ENCODE data around the gene MRAP. TPM values are rescaled to one million over a fixed set of nuclear protein-coding genes. Genes with fewer than 3 reads are reported as not detected.
A peak's percentile ranks its signal among the peaks of the same experiment; 100 is the strongest.

Gene MRAP
- total and polyA plus RNA-seq, 7 experiments from 2014 or later = not detected

DNA sequence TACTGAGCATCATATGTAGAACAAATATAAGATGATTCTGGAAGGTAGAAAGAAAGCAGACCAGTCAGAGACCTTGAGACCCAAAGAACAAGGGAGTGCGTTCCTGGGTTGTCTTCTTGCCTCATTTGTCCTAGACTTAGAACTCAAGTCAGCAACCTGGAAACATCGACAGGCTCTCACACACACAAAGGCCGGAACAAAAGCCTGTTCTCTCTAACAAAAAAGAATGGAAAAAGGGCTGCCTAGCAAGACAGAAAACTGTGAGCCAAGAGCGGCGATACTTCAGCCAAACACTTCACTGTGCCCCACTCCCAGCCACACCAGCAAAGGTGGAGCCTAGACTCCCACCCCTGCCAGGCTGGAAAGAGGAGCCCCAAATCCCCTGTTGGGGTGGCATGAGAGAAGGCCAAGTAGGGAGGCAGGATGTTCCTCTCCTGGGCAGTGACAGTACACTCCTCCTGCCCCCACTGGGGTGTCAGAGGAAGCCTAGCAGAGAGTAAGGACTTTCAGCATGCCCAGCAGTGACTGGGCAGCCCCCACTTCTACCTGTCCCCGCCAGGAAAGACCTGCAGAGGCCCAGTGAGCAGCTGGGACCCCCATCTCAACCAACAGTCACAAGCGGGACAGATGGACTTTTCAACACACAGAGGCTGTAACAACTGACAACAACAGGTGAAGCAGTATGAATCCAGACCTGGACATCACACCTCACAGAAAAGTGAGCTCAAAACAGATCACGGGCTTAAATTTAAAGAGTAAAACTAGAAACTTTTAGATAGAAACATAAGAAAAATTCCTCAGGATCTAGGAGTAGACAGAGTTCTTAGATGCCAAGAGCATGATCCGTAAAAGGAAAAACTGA lies 33.0 kb downstream of the MRAP start:
- no peak overlapping the region for H3K4me3 ChIP-seq (ENCODE audit: low read length)
- ChIA-PET POLR2A (interaction anchor here (0.5 kb wide), 1 partner anchor 920 kb away, joined by 3 read pairs; no protein-coding TSS in a partner anchor), CTCF (no interaction called here)
- Mint-ChIP-seq H3K27ac (no peak overlapping the region), H3K9me3 (no peaks in the 10 kb centered on the region), H3K36me3 (peaks cover 30 to 89% (median 65%) of the 10 kb centered on the region in 5 donors), H3K4me1 (peaks cover 0 to 7% (median 0%) of the 10 kb centered on the region in 7 donors), H3K27me3 (no peaks in the 10 kb centered on the region), H3K4me3 (no peak overlapping the region)
- H3K27ac ChIP-seq (ENCODE audit: low read depth, low read length) = no peak overlapping the region
- no peaks in the 10 kb centered on the region for H3K27me3 ChIP-seq (ENCODE audit: control insufficient read depth in 2 of 2, insufficient read depth in 2 of 2, low read length in 2 of 2)
- DNase-seq = no peak
- no peak for ATAC-seq
- no peaks in the 10 kb centered on the region for H3K9me3 ChIP-seq (ENCODE audit: control insufficient read depth in 2 of 3, low read length in 3 of 3)
- intact Hi-C loops (cut with micrococcal nuclease) = no loop called here
- H3K36me3 ChIP-seq (ENCODE audit: control insufficient read depth in 2 of 3, insufficient read depth in 3 of 3, low read length in 3 of 3) = peaks cover 0 to 87% (median 3%) of the 10 kb centered on the region in 3 experiments
- no peaks in the 10 kb centered on the region for H3K4me1 ChIP-seq (ENCODE audit: control insufficient read depth in 2 of 2, insufficient read depth in 2 of 2, low read length in 2 of 2)

DNA sequence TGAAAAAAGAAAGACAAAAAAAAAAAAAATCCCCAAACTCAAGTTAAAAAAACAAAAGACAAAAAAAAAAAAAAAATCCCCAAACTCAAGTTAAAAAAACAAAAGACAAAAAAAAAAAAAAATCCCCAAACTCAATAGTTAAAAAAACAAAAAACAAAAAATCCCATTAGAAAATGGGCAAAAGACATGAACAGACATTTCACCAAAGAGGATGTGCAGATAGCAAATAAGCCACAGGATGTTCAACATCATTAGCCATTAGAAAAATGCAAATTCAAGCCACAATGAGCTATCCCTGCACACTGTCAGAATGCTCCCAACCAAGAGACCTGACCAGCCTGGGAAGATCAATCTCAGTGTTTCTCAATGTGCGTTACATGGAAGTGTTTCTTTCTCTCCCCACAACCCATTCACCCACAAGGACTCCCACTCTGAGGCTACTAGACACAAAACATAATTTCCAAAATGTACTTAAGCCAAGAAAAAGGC lies 33.9 kb downstream of the MRAP start:
- Histone ChIP-seq H3K4me3 (ENCODE audit: low read length) (no peak overlapping the region), H3K27ac (ENCODE audit: low read depth, low read length) (no peak overlapping the region), H3K4me1 (ENCODE audit: control insufficient read depth in 2 of 2, insufficient read depth in 2 of 2, low read length in 2 of 2) (no peaks in the 10 kb centered on the region), H3K36me3 (ENCODE audit: control insufficient read depth in 2 of 3, insufficient read depth in 3 of 3, low read length in 3 of 3) (peaks cover 0 to 90% (median 3%) of the 10 kb centered on the region in 3 experiments), H3K27me3 (ENCODE audit: control insufficient read depth in 2 of 2, insufficient read depth in 2 of 2, low read length in 2 of 2) (no peaks in the 10 kb centered on the region), H3K9me3 (ENCODE audit: control insufficient read depth in 2 of 3, low read length in 3 of 3) (no peaks in the 10 kb centered on the region)
- Mint-ChIP-seq H3K4me3 (no peak overlapping the region), H3K36me3 (peaks cover 25 to 81% (median 57%) of the 10 kb centered on the region in 5 donors), H3K4me1 (peaks cover 0 to 7% (median 0%) of the 10 kb centered on the region in 7 donors), H3K27ac (peak overlapping the region in 3 of 9 donors; percentile 18 to 51 (median 43)), H3K27me3 (no peaks in the 10 kb centered on the region), H3K9me3 (no peaks in the 10 kb centered on the region)
- intact Hi-C loops (cut with micrococcal nuclease) = no loop called here
- ATAC-seq = no peak
- CTCF ChIA-PET = no interaction called here
- POLR2A ChIA-PET = interaction anchor here (0.5 kb wide), 1 partner anchor 921 kb away, joined by 3 read pairs; no protein-coding TSS in a partner anchor
- DNase-seq = no peak

DNA sequence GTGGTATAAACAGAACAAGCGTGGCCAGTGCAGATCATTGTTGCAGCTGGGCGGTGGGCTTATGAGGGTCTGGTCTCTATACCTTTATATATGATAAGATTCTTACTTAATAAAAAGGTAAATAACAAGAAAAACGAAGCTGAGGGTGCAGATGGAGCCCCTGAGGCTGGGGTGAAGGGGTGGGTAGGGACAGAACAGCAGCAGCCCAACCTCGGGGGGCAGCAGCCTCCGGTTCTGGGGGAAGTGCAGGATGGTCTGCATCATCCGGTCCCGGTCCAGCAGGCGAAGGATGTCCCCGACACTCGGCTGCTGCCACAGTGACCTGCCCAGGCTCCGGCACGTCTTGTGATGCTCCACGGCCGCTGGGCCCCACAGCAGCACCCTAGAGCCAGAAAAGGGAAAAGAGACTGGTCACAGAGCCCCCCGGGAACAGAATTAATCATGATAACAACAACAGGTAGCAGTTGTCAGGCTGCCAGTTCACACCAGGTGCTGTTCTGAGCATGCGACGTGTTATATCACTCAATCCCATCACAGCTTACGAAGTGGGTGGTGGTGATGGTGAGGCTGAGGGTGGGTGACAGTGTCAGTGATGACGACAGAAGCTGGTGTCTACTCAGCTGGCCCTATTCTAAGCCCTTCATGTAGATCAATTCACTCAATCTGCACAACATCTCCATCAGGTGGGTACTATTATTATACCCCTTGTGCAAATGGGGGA lies 35.5 kb downstream of the MRAP start:
- intact Hi-C loops (cut with micrococcal nuclease) = no loop called here
- Histone ChIP-seq H3K27ac (ENCODE audit: low read depth, low read length) (no peak overlapping the region), H3K9me3 (ENCODE audit: control insufficient read depth in 2 of 3, low read length in 3 of 3) (no peaks in the 10 kb centered on the region), H3K27me3 (ENCODE audit: control insufficient read depth in 2 of 2, insufficient read depth in 2 of 2, low read length in 2 of 2) (no peaks in the 10 kb centered on the region), H3K4me1 (ENCODE audit: control insufficient read depth in 2 of 2, insufficient read depth in 2 of 2, low read length in 2 of 2) (no peaks in the 10 kb centered on the region), H3K4me3 (ENCODE audit: low read length) (no peak overlapping the region), H3K36me3 (ENCODE audit: control insufficient read depth in 2 of 3, insufficient read depth in 3 of 3, low read length in 3 of 3) (peaks cover 0 to 87% (median 5%) of the 10 kb centered on the region in 3 experiments)
- Mint-ChIP-seq H3K4me1 (peaks cover 0 to 7% (median 0%) of the 10 kb centered on the region in 7 donors), H3K4me3 (no peak overlapping the region), H3K9me3 (no peaks in the 10 kb centered on the region), H3K27me3 (no peaks in the 10 kb centered on the region), H3K36me3 (peaks cover 26 to 85% (median 64%) of the 10 kb centered on the region in 5 donors), H3K27ac (peak overlapping the region in 1 of 9 donors; percentile 20)
- no peak for ATAC-seq
- DNase-seq = no peak
- ChIA-PET CTCF (no interaction called here), POLR2A (no interaction called here)

DNA sequence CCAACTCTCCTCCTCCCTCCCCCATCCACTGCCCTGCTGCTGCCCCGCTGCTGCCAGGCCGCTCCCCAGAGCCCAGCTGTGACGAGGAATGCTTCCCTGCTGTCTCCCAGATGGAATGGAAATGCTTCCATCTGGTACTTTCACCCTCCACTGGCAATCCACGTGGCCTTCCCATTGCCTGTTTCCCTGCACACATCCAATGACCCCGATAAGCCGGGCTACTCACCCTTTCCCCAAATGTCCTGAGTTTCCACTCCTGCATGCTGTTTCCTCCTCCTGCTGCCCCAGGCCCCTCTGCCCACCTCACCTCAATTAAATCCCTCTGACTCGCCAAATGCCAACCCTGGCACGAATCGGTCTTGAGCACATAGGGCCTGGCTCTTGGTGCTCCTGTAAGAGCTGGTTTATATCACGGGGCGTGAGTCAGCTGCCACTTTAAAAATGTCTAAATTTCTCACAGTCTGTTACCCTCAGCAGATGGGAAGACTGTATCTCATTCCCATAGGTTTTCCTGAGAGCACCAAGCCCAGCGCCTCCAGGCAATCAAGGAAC lies 36.4 kb downstream of the MRAP start:
- H3K4me1 Mint-ChIP-seq = peaks cover 0 to 11% (median 0%) of the 10 kb centered on the region in 7 donors
- no peaks in the 10 kb centered on the region for H3K27me3 ChIP-seq (ENCODE audit: control insufficient read depth in 2 of 2, insufficient read depth in 2 of 2, low read length in 2 of 2)
- H3K36me3 ChIP-seq (ENCODE audit: control insufficient read depth in 2 of 3, insufficient read depth in 3 of 3, low read length in 3 of 3) = peaks cover 0 to 81% (median 5%) of the 10 kb centered on the region in 3 experiments
- no peaks in the 10 kb centered on the region for H3K4me1 ChIP-seq (ENCODE audit: control insufficient read depth in 2 of 2, insufficient read depth in 2 of 2, low read length in 2 of 2)
- H3K27ac Mint-ChIP-seq = peak overlapping the region in 1 of 9 donors; percentile 46
- H3K9me3 Mint-ChIP-seq = no peaks in the 10 kb centered on the region
- ChIA-PET CTCF (no interaction called here), POLR2A (no interaction called here)
- intact Hi-C loops (cut with micrococcal nuclease) = no loop called here
- no peaks in the 10 kb centered on the region for H3K27me3 Mint-ChIP-seq
- H3K4me3 Mint-ChIP-seq = no peak overlapping the region
- DNase-seq (no peak), ATAC-seq (no peak)
- peaks cover 27 to 81% (median 62%) of the 10 kb centered on the region in 5 donors for H3K36me3 Mint-ChIP-seq
- no peaks in the 10 kb centered on the region for H3K9me3 ChIP-seq (ENCODE audit: control insufficient read depth in 2 of 3, low read length in 3 of 3)
- no peak overlapping the region for H3K4me3 ChIP-seq (ENCODE audit: low read length)
- no peak overlapping the region for H3K27ac ChIP-seq (ENCODE audit: low read depth, low read length)

DNA sequence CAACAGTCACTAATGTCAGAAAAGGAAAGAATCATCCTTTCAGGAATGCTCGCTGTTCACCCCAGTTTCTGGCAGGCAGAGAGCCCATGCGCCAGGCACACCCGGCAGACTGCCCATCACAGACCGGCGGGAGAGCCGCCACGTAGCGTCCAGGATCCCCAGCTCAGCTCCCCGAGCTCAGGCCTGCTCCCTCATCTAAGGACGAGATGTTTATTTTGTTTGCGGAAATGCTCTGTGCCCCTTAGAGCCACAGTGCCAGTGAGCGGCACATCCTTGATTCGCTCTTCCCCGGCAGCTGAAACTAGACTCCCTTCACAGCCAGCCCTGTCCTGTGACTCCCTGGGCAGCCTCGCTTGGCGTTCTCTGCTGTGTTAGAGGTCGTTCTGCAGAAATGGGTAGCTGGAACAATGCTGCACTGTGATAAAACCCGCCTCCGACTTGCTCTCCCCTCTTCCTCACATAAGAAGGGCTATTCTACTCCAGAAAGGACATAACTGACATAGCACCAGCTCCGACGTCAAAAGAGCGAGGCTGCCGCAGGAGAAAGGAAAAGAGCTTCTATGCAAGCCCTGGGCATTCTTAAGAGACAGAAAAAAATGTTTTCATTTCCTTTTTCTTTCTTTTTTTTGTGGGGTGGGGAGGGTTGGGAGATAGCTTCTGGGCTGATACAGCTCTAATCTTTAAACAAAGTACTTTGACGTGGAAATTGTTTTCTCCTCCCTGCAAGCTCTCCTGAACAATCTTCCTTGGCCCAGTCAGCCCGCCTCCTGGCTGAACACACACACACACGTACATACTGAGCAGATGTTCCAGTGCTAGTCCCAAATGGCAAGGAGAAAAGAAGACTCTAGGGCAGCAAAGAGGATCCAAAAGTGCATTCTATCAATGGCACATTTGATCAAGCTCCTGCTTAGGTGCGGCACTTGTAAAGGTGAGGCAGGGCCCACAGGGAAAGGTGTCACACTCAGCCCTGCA lies 37.2 kb downstream of the MRAP start:
- no peak overlapping the region for H3K27ac ChIP-seq (ENCODE audit: low read depth, low read length)
- H3K4me1 Mint-ChIP-seq = peaks cover 0 to 11% (median 0%) of the 10 kb centered on the region in 7 donors
- H3K36me3 Mint-ChIP-seq = peaks cover 25 to 80% (median 59%) of the 10 kb centered on the region in 5 donors
- no peak overlapping the region for H3K4me3 Mint-ChIP-seq
- H3K27ac Mint-ChIP-seq = peak overlapping the region in 1 of 9 donors; percentile 46
- DNase-seq (no peak), ATAC-seq (no peak)
- POLR2A ChIA-PET = no interaction called here
- no peaks in the 10 kb centered on the region for H3K9me3 Mint-ChIP-seq
- CTCF ChIA-PET = no interaction called here
- H3K36me3 ChIP-seq (ENCODE audit: control insufficient read depth in 2 of 3, insufficient read depth in 3 of 3, low read length in 3 of 3) = peaks cover 4 to 86% (median 5%) of the 10 kb centered on the region in 3 experiments
- intact Hi-C loops (cut with micrococcal nuclease) = no loop called here
- no peaks in the 10 kb centered on the region for H3K27me3 ChIP-seq (ENCODE audit: control insufficient read depth in 2 of 2, insufficient read depth in 2 of 2, low read length in 2 of 2)
- no peaks in the 10 kb centered on the region for H3K9me3 ChIP-seq (ENCODE audit: control insufficient read depth in 2 of 3, low read length in 3 of 3)
- H3K4me3 ChIP-seq (ENCODE audit: low read length) = no peak overlapping the region
- no peaks in the 10 kb centered on the region for H3K4me1 ChIP-seq (ENCODE audit: control insufficient read depth in 2 of 2, insufficient read depth in 2 of 2, low read length in 2 of 2)
- H3K27me3 Mint-ChIP-seq = no peaks in the 10 kb centered on the region

DNA sequence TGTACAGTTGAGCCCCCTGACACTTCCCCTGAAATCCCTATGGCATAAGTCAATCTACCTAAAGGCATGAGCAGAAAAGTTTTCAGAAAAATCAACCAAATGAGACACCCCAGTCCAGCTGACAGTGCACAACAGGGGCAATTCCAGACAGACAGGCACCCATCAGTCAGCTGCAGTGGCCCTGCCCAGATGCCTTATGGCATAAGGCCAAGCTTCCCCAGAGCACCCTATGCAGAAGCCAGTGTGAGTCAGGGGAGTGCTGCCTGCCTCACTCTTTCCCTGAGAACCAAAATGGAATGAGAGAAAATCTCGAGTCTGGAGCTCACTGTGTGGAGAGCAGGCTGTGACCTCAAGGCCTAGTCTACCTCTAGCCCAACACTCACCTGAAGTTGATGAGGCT lies 38.1 kb downstream of the MRAP start:
- H3K27ac Mint-ChIP-seq = peak overlapping the region in 1 of 9 donors; percentile 5
- Histone ChIP-seq H3K27ac (ENCODE audit: low read depth, low read length) (no peak overlapping the region), H3K4me1 (ENCODE audit: control insufficient read depth in 2 of 2, insufficient read depth in 2 of 2, low read length in 2 of 2) (no peaks in the 10 kb centered on the region), H3K9me3 (ENCODE audit: control insufficient read depth in 2 of 3, low read length in 3 of 3) (no peaks in the 10 kb centered on the region), H3K27me3 (ENCODE audit: control insufficient read depth in 2 of 2, insufficient read depth in 2 of 2, low read length in 2 of 2) (no peaks in the 10 kb centered on the region), H3K4me3 (ENCODE audit: low read length) (no peak overlapping the region), H3K36me3 (ENCODE audit: control insufficient read depth in 2 of 3, insufficient read depth in 3 of 3, low read length in 3 of 3) (peaks cover 4 to 86% (median 5%) of the 10 kb centered on the region in 3 experiments)
- H3K4me3 Mint-ChIP-seq = no peak overlapping the region
- H3K4me1 Mint-ChIP-seq = peaks cover 0 to 8% (median 0%) of the 10 kb centered on the region in 7 donors
- POLR2A ChIA-PET = no interaction called here
- H3K36me3 Mint-ChIP-seq = peaks cover 20 to 81% (median 64%) of the 10 kb centered on the region in 5 donors
- CTCF ChIA-PET = no interaction called here
- H3K9me3 Mint-ChIP-seq = no peaks in the 10 kb centered on the region
- ATAC-seq (no peak), DNase-seq (no peak)
- H3K27me3 Mint-ChIP-seq = no peaks in the 10 kb centered on the region
- intact Hi-C loops (cut with micrococcal nuclease) = no loop called here
